Liver (tissue), 3 donors: Measurements from ENCODE around the gene SMARCC2.

Source experiments
- EGR1 ChIP-seq, 2 donors: IDR thresholded peaks; 2 replicates each; pipeline ENCODE4 v1.6.1; 2016 to 2018; ENCODE audit warnings: antibody characterized with exemption in 2 of 2, low read depth in 2 of 2
- TF ChIP-seq, protein P1 (sequence below): fragments of 150-350 bp; IDR thresholded peaks from 2 replicates; pipeline ENCODE4 v1.5.1; 2017; ENCODE audit warnings: improper control_type of control experiment, low read depth, low read length; ENCODE audit not compliant: missing input control
- donor health status: healthy.
- donor health status: healthy.

GRCh38 chr12:56153678-56154065 is 35.6 kb downstream of the SMARCC2 start:
- TF ChIP-seq EGR1 (IDR thresholded peaks at IDR 0.05; ENCODE audit: low read depth in 2 of 2) = no peak
- TF ChIP-seq, protein P1, sequence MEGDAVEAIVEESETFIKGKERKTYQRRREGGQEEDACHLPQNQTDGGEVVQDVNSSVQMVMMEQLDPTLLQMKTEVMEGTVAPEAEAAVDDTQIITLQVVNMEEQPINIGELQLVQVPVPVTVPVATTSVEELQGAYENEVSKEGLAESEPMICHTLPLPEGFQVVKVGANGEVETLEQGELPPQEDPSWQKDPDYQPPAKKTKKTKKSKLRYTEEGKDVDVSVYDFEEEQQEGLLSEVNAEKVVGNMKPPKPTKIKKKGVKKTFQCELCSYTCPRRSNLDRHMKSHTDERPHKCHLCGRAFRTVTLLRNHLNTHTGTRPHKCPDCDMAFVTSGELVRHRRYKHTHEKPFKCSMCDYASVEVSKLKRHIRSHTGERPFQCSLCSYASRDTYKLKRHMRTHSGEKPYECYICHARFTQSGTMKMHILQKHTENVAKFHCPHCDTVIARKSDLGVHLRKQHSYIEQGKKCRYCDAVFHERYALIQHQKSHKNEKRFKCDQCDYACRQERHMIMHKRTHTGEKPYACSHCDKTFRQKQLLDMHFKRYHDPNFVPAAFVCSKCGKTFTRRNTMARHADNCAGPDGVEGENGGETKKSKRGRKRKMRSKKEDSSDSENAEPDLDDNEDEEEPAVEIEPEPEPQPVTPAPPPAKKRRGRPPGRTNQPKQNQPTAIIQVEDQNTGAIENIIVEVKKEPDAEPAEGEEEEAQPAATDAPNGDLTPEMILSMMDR = no peak
